HG03103 (cell line): ENCODE data around the gene UBXN4.
"Not testable (repeated sequence)": the region's sequence is repeated elsewhere in the genome, so short reads cannot be mapped to it uniquely, and the experiment has no call there.

Experiments used
- ATAC-seq: cut with Tn5 transposase; IDR thresholded peaks from one replicate; pipeline ENCODE4 v1.9.1; 2021; ENCODE audit warnings: low read depth; ENCODE audit not compliant: unreplicated experiment

The UBXN4 gene

DNA sequence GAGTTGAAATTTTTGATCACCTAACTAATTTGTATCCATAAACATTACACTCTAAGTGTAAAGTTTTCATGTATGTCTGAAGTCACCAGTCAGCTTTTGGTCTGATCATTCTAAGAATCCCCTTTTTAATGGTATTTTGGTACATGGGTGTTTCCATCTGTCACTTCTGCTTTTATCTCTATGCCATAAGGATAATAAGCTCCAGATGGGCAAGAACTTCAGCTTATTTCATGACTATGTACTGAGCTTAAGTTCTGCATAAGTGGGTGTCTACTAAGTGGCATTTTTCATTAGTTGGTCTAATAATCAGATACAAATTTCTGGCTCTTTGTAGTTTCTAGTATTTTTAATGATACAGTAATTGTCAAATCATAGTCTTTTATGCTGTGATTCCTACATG lies 20.4 kb downstream of the UBXN4 start:
- ATAC-seq, result no peak

GRCh38 chr2:135762530-135762929 lies 20.9 kb downstream of the UBXN4 start:
- ATAC-seq, result no peak

DNA sequence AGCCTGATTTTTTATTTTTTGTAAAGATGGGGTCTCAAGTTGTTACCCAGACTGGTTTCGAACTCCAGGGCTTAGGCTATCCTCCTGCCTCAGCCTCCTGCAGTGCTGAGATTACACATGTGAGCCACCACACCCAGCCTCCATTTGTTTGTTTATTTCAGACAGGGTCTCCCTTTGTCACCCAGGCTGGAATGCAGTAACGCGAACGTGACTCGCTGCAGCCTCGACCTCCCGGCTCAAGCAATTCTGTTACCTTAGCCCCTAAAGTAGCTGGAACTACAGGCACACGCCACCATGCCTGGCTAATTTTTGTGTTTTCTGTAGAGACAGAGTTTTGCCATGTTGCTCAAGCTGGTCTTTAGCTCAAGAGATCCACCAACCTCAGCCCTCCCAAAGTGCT lies 27.2 kb downstream of the UBXN4 start:
- ATAC-seq, result no peak

DNA sequence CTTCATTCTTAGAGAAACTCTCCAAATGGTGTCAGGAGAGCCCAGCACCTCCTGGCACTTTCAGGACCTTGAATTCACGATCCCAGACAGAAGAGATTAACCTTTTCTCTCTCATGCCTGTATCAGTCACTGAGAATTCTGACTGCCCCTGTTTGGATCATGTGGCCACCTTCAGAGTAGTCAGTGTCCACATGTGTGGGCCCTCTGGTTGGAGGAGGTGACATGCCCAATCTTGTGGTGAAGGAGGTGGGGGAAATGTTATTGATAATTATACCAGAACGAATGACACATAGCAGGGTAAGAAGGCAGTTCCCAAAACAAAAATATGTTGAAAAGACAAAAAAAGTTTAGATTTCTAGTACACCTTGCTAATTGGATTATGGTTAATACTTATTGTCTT lies 31.7 kb downstream of the UBXN4 start:
- ATAC-seq, result no peak

- ATAC-seq, result no peak
Measured at GRCh38 chr2:135773917-135774316, 32.3 kb downstream of the UBXN4 start.

- no peak for ATAC-seq
Measured at GRCh38 chr2:135775420-135775819, 33.8 kb downstream of the UBXN4 start.

DNA sequence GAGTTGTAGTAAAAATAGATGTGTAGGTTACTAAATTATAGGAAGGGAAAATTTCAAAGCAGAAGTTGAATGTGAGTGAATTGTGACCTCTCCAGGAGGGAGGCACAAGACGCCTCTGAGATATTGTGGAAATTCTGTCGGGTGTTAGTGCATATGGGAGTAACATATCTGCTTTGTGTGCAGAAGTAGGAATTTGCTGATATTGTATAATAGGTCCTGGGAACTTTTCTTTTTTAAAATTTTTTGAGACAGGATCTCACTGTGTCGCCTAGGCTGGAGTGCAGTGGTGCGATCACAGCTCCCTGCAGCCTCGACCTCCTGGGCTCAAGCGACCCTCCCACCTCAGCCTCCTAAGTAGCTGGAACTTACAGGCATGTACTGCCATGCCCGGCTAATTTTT lies 34.7 kb downstream of the UBXN4 start:
- ATAC-seq, result no peak

GRCh38 chr2:135782231-135782630 lies 40.6 kb downstream of the UBXN4 start:
- no peak for ATAC-seq

DNA sequence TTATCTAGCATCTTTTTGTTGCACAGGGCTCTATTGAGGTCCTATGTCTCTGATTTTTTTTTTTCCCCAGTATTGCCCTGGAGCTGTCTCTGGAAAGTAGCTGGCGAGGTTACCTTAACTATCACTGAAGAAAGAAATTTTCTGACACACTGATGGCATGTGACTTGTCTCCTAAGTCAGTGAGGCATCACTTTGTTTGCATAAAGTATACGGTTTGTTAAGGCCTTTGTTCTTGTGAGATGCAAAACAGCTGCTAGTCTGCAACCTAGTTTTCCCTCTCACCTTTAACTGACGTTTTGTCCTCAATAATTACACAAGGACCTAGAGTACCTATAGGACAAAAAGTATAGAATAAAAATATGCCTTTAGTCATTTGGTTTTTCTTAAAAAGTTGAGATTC lies 41.8 kb downstream of the UBXN4 start:
- ATAC-seq, result no peak

GRCh38 chr2:135785032-135785431 lies 43.4 kb downstream of the UBXN4 start:
- ATAC-seq, result no peak

GRCh38 chr2:135786823-135787222 lies 45.2 kb downstream of the UBXN4 start:
- ATAC-seq, result no peak

- no peak for ATAC-seq
Measured at GRCh38 chr2:135790423-135790822, 48.8 kb downstream of the UBXN4 start.

DNA sequence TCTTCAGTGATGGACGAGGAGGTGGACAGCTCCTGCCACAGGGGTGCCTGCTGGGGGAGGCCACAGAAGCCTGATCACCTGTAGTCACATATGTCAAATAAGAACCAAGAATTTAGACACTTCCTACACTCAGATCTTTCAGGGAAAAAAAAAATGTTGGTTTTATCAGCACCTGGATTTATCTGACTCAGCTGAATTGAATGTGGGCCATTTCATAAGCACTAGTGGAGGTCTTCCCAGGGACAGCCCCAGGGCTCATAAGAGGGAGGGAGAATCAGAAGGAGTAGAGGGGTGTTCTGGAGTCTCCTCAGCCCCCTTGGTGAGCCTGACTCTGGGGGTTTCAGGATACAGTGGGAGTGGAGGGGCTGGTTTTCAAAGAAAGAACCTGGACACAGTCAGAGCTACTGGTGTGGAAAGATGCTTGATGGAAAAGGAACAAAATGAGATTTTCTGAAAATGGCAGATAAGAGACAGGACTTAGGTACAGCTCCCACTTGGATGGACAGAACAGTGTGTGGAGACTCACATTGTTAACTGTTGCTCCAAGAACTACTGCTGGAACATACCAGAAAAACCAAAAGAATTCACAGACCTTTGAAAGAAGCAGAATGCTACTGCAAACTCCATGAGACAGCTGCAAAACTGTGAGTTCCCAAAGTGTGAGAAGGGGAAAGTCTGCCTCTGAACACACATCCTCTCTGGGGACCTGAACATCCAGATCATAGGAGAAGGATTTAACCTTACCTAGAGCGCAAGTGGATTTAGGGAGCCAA lies 49.9 kb downstream of the UBXN4 start:
- no peak for ATAC-seq

- no peak for ATAC-seq
Measured at GRCh38 chr2:135792401-135793150, 50.9 kb downstream of the UBXN4 start.

DNA sequence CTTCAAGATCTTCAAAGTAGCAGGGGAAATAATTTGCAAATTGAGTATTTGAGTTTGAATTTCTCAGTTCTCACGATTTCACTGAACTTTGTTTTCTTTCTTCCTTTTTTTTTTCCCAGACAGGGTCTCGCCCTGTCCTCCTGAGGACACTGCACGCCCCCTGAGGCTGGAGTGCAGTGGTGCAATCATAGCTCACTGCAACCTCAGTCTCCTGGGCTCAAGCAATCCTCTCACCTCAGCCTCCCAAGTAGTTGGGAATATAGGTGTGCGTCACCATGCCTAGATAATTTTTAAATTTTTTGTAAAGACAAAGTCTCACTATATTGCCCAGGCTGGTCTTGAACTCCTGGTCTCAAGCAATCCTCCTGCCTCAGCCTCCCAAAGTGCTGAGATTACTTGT lies 54.0 kb downstream of the UBXN4 start:
- not testable (repeated sequence) for ATAC-seq

DNA sequence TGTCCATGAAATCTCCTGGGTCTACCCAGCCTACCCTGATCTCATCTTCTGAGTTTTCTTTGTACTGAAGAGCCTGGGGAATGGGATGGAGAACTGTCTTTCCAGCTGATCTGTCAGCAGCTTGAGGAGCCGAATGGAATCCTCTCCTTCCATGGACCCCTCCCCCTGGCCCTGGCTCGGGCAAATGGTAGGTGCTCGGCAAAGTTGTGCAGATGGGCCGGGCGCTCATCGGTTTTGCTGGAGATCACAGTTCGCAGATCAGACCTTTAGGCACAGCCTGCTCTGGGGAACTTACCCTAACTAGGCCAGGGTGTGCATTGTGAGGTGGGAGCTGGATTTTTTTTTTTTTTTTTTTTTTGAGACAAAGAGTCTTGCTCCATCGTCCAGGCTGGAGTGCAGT lies 55.0 kb downstream of the UBXN4 start:
- no peak for ATAC-seq

DNA sequence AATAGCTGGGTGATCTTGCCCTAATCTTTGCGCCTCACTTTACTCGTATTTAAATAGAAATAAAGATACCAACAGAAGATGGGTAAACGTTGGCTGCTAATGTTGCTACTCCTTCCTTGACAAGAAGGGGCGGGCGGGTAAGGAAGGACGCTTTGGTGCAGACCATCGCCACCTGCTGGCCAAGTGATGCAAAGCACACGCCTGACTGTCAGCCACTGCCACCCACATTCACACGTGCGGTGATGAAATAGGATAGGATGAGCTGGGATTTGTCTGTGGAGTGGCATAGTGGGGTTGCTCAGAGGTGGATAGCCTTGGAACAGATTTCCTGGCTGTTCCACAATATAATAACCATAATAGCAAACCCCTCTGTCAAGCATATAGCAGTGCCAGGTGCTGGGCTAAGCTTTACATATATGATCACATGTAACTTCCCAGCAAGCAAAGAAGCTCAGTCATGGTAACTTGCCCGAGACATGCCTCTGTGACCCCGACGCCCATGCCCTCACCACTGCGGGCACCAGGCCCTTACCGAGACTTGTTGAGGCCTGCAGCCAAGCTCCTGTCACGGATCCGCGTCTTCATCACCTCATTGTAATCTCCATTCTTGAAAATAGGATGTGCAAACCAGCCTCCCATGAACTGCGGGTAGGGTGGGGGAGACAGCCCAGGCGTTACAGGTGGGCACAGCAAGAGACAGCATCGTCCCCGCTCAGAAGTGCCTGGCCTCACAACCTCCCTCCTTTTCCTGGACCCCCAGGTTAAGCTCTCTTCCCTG lies 56.0 kb downstream of the UBXN4 start:
- ATAC-seq, result peak; percentile 66

- no peak for ATAC-seq
Measured at GRCh38 chr2:135798275-135798705, 56.6 kb downstream of the UBXN4 start.

DNA sequence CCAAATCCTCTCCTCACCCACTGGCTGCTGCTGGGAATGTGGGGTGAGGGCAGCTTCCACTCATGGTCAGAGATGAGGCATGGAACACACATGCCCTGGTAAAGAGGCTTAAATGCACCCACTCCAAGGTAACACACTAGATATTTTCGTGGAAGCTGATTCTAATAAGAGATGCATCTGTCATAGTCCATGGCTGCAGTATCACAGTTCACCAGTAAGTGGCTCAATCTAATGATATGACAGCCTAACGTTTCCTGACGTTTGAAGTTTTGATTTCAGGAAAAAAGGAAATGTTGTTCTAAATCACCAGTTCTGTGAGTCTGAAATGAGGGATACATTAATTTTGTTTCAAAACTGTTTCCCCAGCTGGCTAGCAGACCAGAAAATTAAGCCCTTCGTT lies 57.1 kb downstream of the UBXN4 start:
- ATAC-seq, result no peak

- ATAC-seq, result no peak
Measured at GRCh38 chr2:135799738-135800137, 58.1 kb downstream of the UBXN4 start.
